HepG2 (cell line): ENCODE results near the gene HNRNPA0. TPM values are rescaled to one million over a fixed set of nuclear protein-coding genes. Genes with fewer than 3 reads are reported as not detected.

Experiments
- CCAR2 ChIP-seq: fragments of 200-400 bp; formaldehyde crosslinking; optimal IDR thresholded peaks from 2 replicates; pipeline ENCODE3; 2018; ENCODE audit warnings: low read depth, mild to moderate bottlenecking, low read length, moderate library complexity
- FOXA3 ChIP-seq: IDR thresholded peaks from 2 replicates; pipeline ENCODE4 v1.6.1; 2016; ENCODE audit warnings: missing genetic modification reagents, missing compliant biosample characterization
- GTF3A ChIP-seq: sonication (generic); formaldehyde crosslinking; conservative IDR thresholded peaks from 2 replicates; pipeline ENCODE4 v1.4.0; 2020; ENCODE audit warnings: mild to moderate bottlenecking, missing genetic modification reagents
- IRX3 ChIP-seq: sonication (generic); formaldehyde crosslinking; IDR thresholded peaks from 2 replicates; pipeline ENCODE4 v1.8.1; 2023; ENCODE audit warnings: mild to moderate bottlenecking, low read depth, missing genetic modification reagents, borderline replicate concordance
- MAFG ChIP-seq: sonication (generic); formaldehyde crosslinking; IDR thresholded peaks from 2 replicates; pipeline ENCODE4 v1.5.1; 2020; ENCODE audit warnings: mild to moderate bottlenecking, missing genetic modification reagents
- MAZ ChIP-seq, 2 experiments: sonication (generic) in 1 of 2; formaldehyde crosslinking in 1 of 2; IDR thresholded peaks; 2 replicates each; pipeline versions ENCODE4 v1.5.0 to v1.6.1; 2012 to 2020; ENCODE audit warnings: low read depth in 2 of 2, mild to moderate bottlenecking in 2 of 2, borderline replicate concordance in 1 of 2, improper control_type of control experiment in 1 of 2, low read length in 1 of 2, missing genetic modification reagents in 1 of 2, moderate library complexity in 1 of 2
- MEIS2 ChIP-seq: sonication (generic); formaldehyde crosslinking; IDR thresholded peaks from 2 replicates; pipeline ENCODE4 v1.9.0; 2021; ENCODE audit warnings: mild to moderate bottlenecking, missing genetic modification reagents
- MIER2 ChIP-seq: IDR thresholded peaks from 2 replicates; pipeline ENCODE4 v1.6.1; 2016; ENCODE audit warnings: missing biosample characterization, missing genetic modification reagents
- PLRG1 ChIP-seq: fragments of 450-650 bp; conservative IDR thresholded peaks from 2 replicates; pipeline ENCODE4 v1.6.1; 2016
- POLR2AphosphoS5 ChIP-seq: IDR thresholded peaks from 2 replicates; pipeline ENCODE4 v1.6.1; 2012; ENCODE audit warnings: low read depth, low read length
- SP2 ChIP-seq: sonication (generic); formaldehyde crosslinking; IDR thresholded peaks from 2 replicates; pipeline ENCODE4 v1.5.1; 2020; ENCODE audit warnings: mild to moderate bottlenecking, missing genetic modification reagents
- SRF ChIP-seq: IDR thresholded peaks from 2 replicates; pipeline ENCODE4 v1.6.1; 2011; ENCODE audit warnings: mild to moderate bottlenecking, low read depth, low read length, moderate library complexity
- SRY ChIP-seq: sonication (generic); formaldehyde crosslinking; IDR thresholded peaks from 2 replicates; pipeline ENCODE4 v1.8.0; 2022; ENCODE audit warnings: mild to moderate bottlenecking, missing genetic modification reagents
- TBX2 ChIP-seq: sonication (generic); formaldehyde crosslinking; IDR thresholded peaks from 2 replicates; pipeline ENCODE4 v1.5.0; 2020; ENCODE audit warnings: missing genetic modification reagents, mild to moderate bottlenecking, borderline replicate concordance
- ZFP41 ChIP-seq: sonication (generic); formaldehyde crosslinking; IDR thresholded peaks from 2 replicates; pipeline ENCODE4 v1.4.0; 2020; ENCODE audit warnings: mild to moderate bottlenecking, missing genetic modification reagents, borderline replicate concordance
- ZNF230 ChIP-seq: sonication (generic); formaldehyde crosslinking; IDR thresholded peaks from 2 replicates; pipeline ENCODE4 v1.4.0; 2020; ENCODE audit warnings: mild to moderate bottlenecking, missing genetic modification reagents
- ZNF264 ChIP-seq: sonication (generic); formaldehyde crosslinking; IDR thresholded peaks from 2 replicates; pipeline ENCODE4 v1.4.0; 2020; ENCODE audit warnings: missing genetic modification reagents
- ZNF343 ChIP-seq: sonication (generic); formaldehyde crosslinking; IDR thresholded peaks from 2 replicates; pipeline ENCODE4 v1.4.0; 2020; ENCODE audit warnings: mild to moderate bottlenecking, missing genetic modification reagents
- ZNF879 ChIP-seq: sonication (generic); formaldehyde crosslinking; IDR thresholded peaks from 2 replicates; pipeline ENCODE4 v1.8.1; 2023; ENCODE audit warnings: missing genetic modification reagents
- ZSCAN29 ChIP-seq: sonication (generic); formaldehyde crosslinking; conservative IDR thresholded peaks from 2 replicates; pipeline ENCODE4 v1.4.0; 2020; ENCODE audit warnings: mild to moderate bottlenecking, missing genetic modification reagents
- polyA plus RNA-seq, 8 experiments: library from polyadenylated mRNA; depleted of rRNA in 3 of 8; stranded (reverse) in 7 of 8; unstranded in 1 of 8; fragments of >200 nt; fragmentation: Illumina TruSeq in 4 of 8; extraction: Trizol in 4 of 8; gene quantifications; 2 replicates each; pipeline versions ENCODE4 v1.2.1 to v1.2.3, GENCODE V29; 2011 to 2016; ENCODE audit warnings: low read depth in 4 of 8, missing spikeins in 1 of 8, mixed read lengths in 1 of 8; ENCODE audit not compliant: insufficient read depth in 1 of 8
- total RNA-seq, 5 experiments: library from RNA; depleted of rRNA; stranded (reverse); fragments of >200 nt; fragmentation: Illumina TruSeq; extraction: Trizol; gene quantifications; 2 replicates each; pipeline ENCODE4 v1.2.3, GENCODE V29; 2016; ENCODE audit warnings: low read depth in 1 of 5
- TF ChIP-seq, protein P1 (sequence below): sonication (generic); formaldehyde crosslinking; IDR thresholded peaks from 2 replicates; pipeline ENCODE4 v1.9.0; 2021; ENCODE audit warnings: missing genetic modification reagents, borderline replicate concordance
- TF ChIP-seq, protein P2 (sequence below): sonication (generic); formaldehyde crosslinking; IDR thresholded peaks from 2 replicates; pipeline ENCODE4 v1.9.0; 2021; ENCODE audit warnings: missing genetic modification reagents, mild to moderate bottlenecking, borderline replicate concordance
- TF ChIP-seq, protein P3 (sequence below): sonication (generic); formaldehyde crosslinking; IDR thresholded peaks from 2 replicates; pipeline ENCODE4 v1.8.0; 2022; ENCODE audit warnings: mild to moderate bottlenecking, missing genetic modification reagents, moderate library complexity
- TF ChIP-seq, protein P4 (sequence below): sonication (generic); formaldehyde crosslinking; IDR thresholded peaks from 2 replicates; pipeline ENCODE4 v1.4.0; 2020; ENCODE audit warnings: missing genetic modification reagents

The HNRNPA0 gene
- total and polyA plus RNA-seq, 2 of the 13 experiments (the other 11 are each of a cell fraction or from before 2014, with no cell fraction given) = 9.0 to 12.9 TPM

DNA sequence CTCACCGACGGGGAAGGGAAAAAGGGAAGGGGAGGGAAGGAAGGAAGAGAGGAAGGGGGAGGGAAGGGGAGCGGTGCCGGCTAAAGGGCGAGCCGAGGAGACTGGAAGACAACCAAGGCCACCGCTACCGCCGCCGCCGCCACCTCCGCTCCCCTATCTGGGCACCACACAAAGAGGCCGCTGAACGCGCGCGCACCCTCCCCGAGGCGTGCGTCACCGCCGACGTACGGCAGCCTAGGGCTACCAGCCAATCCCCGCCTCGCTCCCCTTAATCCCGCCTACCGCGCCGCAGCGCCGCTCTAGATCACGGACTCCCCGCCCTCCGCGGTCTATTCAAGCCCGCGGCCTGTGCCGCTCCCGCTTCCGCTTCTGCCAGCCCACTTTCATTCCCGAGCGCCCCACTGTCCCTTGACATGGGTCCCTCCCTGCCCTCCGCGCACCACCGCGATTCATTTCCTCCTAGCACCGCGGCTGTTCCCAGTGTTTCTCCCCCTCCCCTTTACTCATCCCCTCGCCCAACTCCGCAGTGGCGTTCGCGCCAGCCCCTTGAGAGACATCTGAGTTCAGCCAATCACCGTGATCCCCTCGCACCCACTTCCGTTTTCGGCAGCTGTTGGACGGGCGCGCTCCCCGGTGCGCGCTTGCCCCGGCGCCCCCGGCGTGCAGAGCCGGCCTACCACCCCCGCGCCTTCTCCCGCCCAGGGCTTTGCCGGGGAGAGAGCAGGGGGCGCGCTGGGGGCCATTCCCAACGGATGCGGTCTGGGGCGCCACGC is at the start of gene HNRNPA0 (continued):
- TF ChIP-seq, protein P1, sequence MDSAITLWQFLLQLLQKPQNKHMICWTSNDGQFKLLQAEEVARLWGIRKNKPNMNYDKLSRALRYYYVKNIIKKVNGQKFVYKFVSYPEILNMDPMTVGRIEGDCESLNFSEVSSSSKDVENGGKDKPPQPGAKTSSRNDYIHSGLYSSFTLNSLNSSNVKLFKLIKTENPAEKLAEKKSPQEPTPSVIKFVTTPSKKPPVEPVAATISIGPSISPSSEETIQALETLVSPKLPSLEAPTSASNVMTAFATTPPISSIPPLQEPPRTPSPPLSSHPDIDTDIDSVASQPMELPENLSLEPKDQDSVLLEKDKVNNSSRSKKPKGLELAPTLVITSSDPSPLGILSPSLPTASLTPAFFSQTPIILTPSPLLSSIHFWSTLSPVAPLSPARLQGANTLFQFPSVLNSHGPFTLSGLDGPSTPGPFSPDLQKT (CRISPR knock-in tag) = peak; percentile 25; the same call in 1 of the 2 replicates
- TF ChIP-seq ZNF264 (CRISPR knock-in tag) = no peak; the same call in 1 of the 2 replicates
- TF ChIP-seq, protein P2, sequence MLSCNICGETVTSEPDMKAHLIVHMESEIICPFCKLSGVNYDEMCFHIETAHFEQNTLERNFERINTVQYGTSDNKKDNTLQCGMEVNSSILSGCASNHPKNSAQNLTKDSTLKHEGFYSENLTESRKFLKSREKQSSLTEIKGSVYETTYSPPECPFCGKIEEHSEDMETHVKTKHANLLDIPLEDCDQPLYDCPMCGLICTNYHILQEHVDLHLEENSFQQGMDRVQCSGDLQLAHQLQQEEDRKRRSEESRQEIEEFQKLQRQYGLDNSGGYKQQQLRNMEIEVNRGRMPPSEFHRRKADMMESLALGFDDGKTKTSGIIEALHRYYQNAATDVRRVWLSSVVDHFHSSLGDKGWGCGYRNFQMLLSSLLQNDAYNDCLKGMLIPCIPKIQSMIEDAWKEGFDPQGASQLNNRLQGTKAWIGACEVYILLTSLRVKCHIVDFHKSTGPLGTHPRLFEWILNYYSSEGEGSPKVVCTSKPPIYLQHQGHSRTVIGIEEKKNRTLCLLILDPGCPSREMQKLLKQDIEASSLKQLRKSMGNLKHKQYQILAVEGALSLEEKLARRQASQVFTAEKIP (CRISPR knock-in tag) = no peak
- TF ChIP-seq, protein P3, sequence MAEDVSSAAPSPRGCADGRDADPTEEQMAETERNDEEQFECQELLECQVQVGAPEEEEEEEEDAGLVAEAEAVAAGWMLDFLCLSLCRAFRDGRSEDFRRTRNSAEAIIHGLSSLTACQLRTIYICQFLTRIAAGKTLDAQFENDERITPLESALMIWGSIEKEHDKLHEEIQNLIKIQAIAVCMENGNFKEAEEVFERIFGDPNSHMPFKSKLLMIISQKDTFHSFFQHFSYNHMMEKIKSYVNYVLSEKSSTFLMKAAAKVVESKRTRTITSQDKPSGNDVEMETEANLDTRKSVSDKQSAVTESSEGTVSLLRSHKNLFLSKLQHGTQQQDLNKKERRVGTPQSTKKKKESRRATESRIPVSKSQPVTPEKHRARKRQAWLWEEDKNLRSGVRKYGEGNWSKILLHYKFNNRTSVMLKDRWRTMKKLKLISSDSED = no peak
- TF ChIP-seq SP2 (CRISPR knock-in tag) = peak; percentile 93
- TF ChIP-seq POLR2AphosphoS5 = peak; percentile 81
- 0 out of 2 replicates have a peak, but pooled peaks have one; percentile 50 for TF ChIP-seq SRY
- 0 out of 2 replicates have a peak, but pooled peaks have one; percentile 19 for TF ChIP-seq MAFG (CRISPR knock-in tag)
- TF ChIP-seq PLRG1 = no peak
- peak; percentile 72; the same call in 1 of the 2 replicates for TF ChIP-seq MAZ (IDR thresholded peaks at IDR 0.05; ENCODE audit: borderline replicate concordance, low read depth, low read length)
- TF ChIP-seq MAZ (CRISPR knock-in tag; IDR thresholded peaks at IDR 0.05; ENCODE audit: low read depth) = peak; percentile 74
- no peak for TF ChIP-seq ZNF879 (CRISPR knock-in tag)
- peak; percentile 73; the same call in 1 of the 2 replicates for TF ChIP-seq TBX2 (CRISPR knock-in tag)
- TF ChIP-seq CCAR2 = no peak
- peak; percentile 94; the same call in 1 of the 2 replicates for TF ChIP-seq GTF3A
- no peak for TF ChIP-seq ZFP41 (CRISPR knock-in tag)
- peak; percentile 5 for TF ChIP-seq FOXA3
- peak; percentile 9; the same call in 1 of the 2 replicates for TF ChIP-seq MEIS2 (CRISPR knock-in tag)
- no peak for TF ChIP-seq SRF
- peak; percentile 90; the same call in 1 of the 2 replicates for TF ChIP-seq ZNF230 (CRISPR knock-in tag)
- TF ChIP-seq, protein P4, sequence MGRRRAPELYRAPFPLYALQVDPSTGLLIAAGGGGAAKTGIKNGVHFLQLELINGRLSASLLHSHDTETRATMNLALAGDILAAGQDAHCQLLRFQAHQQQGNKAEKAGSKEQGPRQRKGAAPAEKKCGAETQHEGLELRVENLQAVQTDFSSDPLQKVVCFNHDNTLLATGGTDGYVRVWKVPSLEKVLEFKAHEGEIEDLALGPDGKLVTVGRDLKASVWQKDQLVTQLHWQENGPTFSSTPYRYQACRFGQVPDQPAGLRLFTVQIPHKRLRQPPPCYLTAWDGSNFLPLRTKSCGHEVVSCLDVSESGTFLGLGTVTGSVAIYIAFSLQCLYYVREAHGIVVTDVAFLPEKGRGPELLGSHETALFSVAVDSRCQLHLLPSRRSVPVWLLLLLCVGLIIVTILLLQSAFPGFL = no peak
- no peak for TF ChIP-seq MIER2 (CRISPR knock-in tag)
- TF ChIP-seq ZNF343 = peak; percentile 80
- TF ChIP-seq IRX3 (CRISPR knock-in tag) = peak; percentile 49; the same call in 1 of the 2 replicates
- TF ChIP-seq ZSCAN29 (CRISPR knock-in tag) = peak; percentile 88; the same call in 1 of the 2 replicates
